ENCODE data around the gene TBRG4.

TBRG4 gene

GRCh38 chr7:45074528-45075354, 36.8 kb downstream of the TBRG4 start:
- DNase-seq (ENCODE audit: low read depth in 2 of 2): no peak

- DNase-seq (ENCODE audit: low read depth in 2 of 2): no peak
Observed at GRCh38 chr7:45073786-45074527, 37.5 kb downstream of the TBRG4 start.

- no peak for DNase-seq (ENCODE audit: low read depth in 2 of 2)
Observed at GRCh38 chr7:45073031-45073785, 38.3 kb downstream of the TBRG4 start.

- no peak for DNase-seq (ENCODE audit: low read depth in 2 of 2)
Observed at GRCh38 chr7:45072131-45073030, 39.1 kb downstream of the TBRG4 start.

GRCh38 chr7:45071528-45071927, 40.0 kb downstream of the TBRG4 start:
- no peak for DNase-seq (ENCODE audit: low read depth in 2 of 2)

- no peak for DNase-seq (ENCODE audit: low read depth in 2 of 2)
Observed at GRCh38 chr7:45070254-45070642, 41.2 kb downstream of the TBRG4 start.

- no peak for DNase-seq (ENCODE audit: low read depth in 2 of 2)
Observed at GRCh38 chr7:45069444-45070253, 41.8 kb downstream of the TBRG4 start.

GRCh38 chr7:45068236-45069023, 43.1 kb downstream of the TBRG4 start:
- no peak for DNase-seq (ENCODE audit: low read depth in 2 of 2)

- no peak for DNase-seq (ENCODE audit: low read depth in 2 of 2)
Observed at GRCh38 chr7:45067582-45067981, 43.9 kb downstream of the TBRG4 start.

GRCh38 chr7:45066409-45066808, 45.1 kb downstream of the TBRG4 start:
- no peak for DNase-seq (ENCODE audit: low read depth in 2 of 2)

GRCh38 chr7:45065031-45065995, 46.2 kb downstream of the TBRG4 start:
- no peak for DNase-seq (ENCODE audit: low read depth in 2 of 2)

GRCh38 chr7:45064047-45064725, 47.3 kb downstream of the TBRG4 start:
- DNase-seq (ENCODE audit: low read depth in 2 of 2): no peak

- DNase-seq (ENCODE audit: low read depth in 2 of 2): no peak
Observed at GRCh38 chr7:45061806-45062425, 49.6 kb downstream of the TBRG4 start.

- no peak for DNase-seq (ENCODE audit: low read depth in 2 of 2)
Observed at GRCh38 chr7:45061352-45061751, 50.1 kb downstream of the TBRG4 start.

- DNase-seq (ENCODE audit: low read depth in 2 of 2): no peak
Observed at GRCh38 chr7:45060295-45060694, 51.2 kb downstream of the TBRG4 start.

- DNase-seq (ENCODE audit: low read depth in 2 of 2): no peak
Observed at GRCh38 chr7:45057878-45058277, 53.6 kb downstream of the TBRG4 start.

- DNase-seq (ENCODE audit: low read depth in 2 of 2): no peak
Observed at GRCh38 chr7:45055594-45056219, 55.8 kb downstream of the TBRG4 start.

All from stimulated activated CD4-positive, alpha-beta T cell treated with anti-CD3 and anti-CD28 coated beads, Interleukin-1b, Interleukin-23, amount 100 ng/mL, for 4 hours (primary cell).